Testis (tissue), 2 donors: ENCODE measurements around the gene MYRFL.

Experiments
- CTCF ChIP-seq, 3 experiments: fragments of 450-650 bp in 2 of 3; fragments of 200-600 bp in 1 of 3; sonication (generic) in 1 of 3; IDR thresholded peaks; one replicate each; pipeline ENCODE4 v1.5.1; 2016 to 2019; ENCODE audit warnings: antibody characterized with exemption in 3 of 3, mild to moderate bottlenecking in 2 of 3, moderate library complexity in 1 of 3
- POLR2A ChIP-seq: fragments of 450-650 bp; IDR thresholded peaks from one replicate; pipeline ENCODE4 v1.6.1; 2017; ENCODE audit warnings: antibody characterized with exemption, mild to moderate bottlenecking, moderate library complexity

GRCh38 chr12:69952890-69953289, 127.9 kb downstream of the MYRFL start:
- no peak for TF ChIP-seq CTCF (IDR thresholded peaks at IDR 0.05)
- no peak for TF ChIP-seq POLR2A
